HCT116 (cell line): ENCODE data around the gene PKNOX2. TPM values are rescaled to one million over a fixed set of nuclear protein-coding genes. Genes with fewer than 3 reads are reported as not detected.

Source experiments
- ATAC-seq: fragments of 200-7000 bp; cut with Tn5 transposase; 2 replicates; pipeline ENCODE4 v1.9.1; 2020; ENCODE audit warnings: mild to moderate bottlenecking, moderate library complexity
- BruUV-seq: library from RNA; stranded (reverse); fragments of 400-500 nt; replicated peaks from 2 replicates; lab custom pipeline; 2021; lab: Mats Ljungman, UMichigan
- CTCF ChIA-PET: fragments of 300-600 bp; sonication (Branson Sonifier 250); formaldehyde crosslinking; loops from one replicate; lab custom pipeline; 2021; ENCODE audit warnings: antibody characterized with exemption; lab: Charles Lee
- POLR2A ChIA-PET: fragments of 300-600, 350-600 bp; sonication (Branson Sonifier 250); formaldehyde crosslinking; loops from one replicate; lab custom pipeline; 2021; ENCODE audit warnings: antibody characterized with exemption; lab: Charles Lee
- RAD21 ChIA-PET, 2 experiments: fragments of 300-600 bp; sonication (Branson Sonifier 250); formaldehyde crosslinking; loops; one replicate each; lab custom pipeline; 2023; ENCODE audit warnings: low total read pairs in 2 of 2; ENCODE audit not compliant: uncharacterized antibody in 2 of 2, unreplicated experiment in 2 of 2, low non-redundant PET in 1 of 2; lab: Charles Lee
- DNase-seq: peaks from one replicate; pipeline ENCODE4 v3.0.0-alpha.2; 2010; ENCODE audit warnings: low read depth, low spot score
- H2AFZ ChIP-seq: fragments of 200-600 bp; shearing (Covaris generic), sonication (generic); 2 replicates; pipeline ENCODE4 v1.6.1; 2017; ENCODE audit warnings: low read depth, mixed run types, mixed read lengths, antibody characterized with exemption, low read length; ENCODE audit not compliant: poor library complexity, severe bottlenecking
- H3K27ac ChIP-seq: 2 replicates; pipeline ENCODE4 v1.5.1; 2012; ENCODE audit warnings: low read depth, low read length
- H3K27me3 ChIP-seq: fragments of 200-600 bp; sonication (generic); 2 replicates; pipeline ENCODE4 v1.6.1; 2016; ENCODE audit warnings: mixed run types, low read length, mixed read lengths; ENCODE audit not compliant: insufficient read depth
- H3K36me3 ChIP-seq, 2 experiments: fragments of 200-500 bp in 1 of 2; fragments of 200-600 bp in 1 of 2; sonication (Bioruptor generic) in 1 of 2; sonication (generic) in 1 of 2; 2 replicates each; pipeline versions ENCODE4 v1.5.1 to v1.6.1; 2014 to 2016; ENCODE audit warnings: low read length in 2 of 2, inconsistent platforms in 1 of 2, mixed read lengths in 1 of 2, mixed run types in 1 of 2; ENCODE audit not compliant: insufficient read depth in 2 of 2, control insufficient read depth in 1 of 2
- H3K4me1 ChIP-seq, 2 experiments: fragments of 200-600 bp in 1 of 2; sonication (generic) in 1 of 2; 2 replicates each; pipeline versions ENCODE4 v1.5.1 to v1.6.1; 2012 to 2017; ENCODE audit warnings: low read length in 2 of 2, inconsistent platforms in 1 of 2, mild to moderate bottlenecking in 1 of 2, mixed read lengths in 1 of 2, mixed run types in 1 of 2, moderate library complexity in 1 of 2; ENCODE audit not compliant: insufficient read depth in 2 of 2, control insufficient read depth in 1 of 2
- H3K4me2 ChIP-seq: fragments of 200-600 bp; sonication (generic); 2 replicates; pipeline ENCODE4 v1.6.1; 2017; ENCODE audit warnings: mixed run types, low read length, mixed read lengths
- H3K4me3 ChIP-seq, 2 experiments: fragments of 200-600 bp in 1 of 2; sonication (generic) in 1 of 2; replicated peaks in 1 of 2; 2 replicates each; pipeline ENCODE4 v1.5.1; 2011 to 2016; ENCODE audit warnings: low read length in 2 of 2, control low read depth in 1 of 2, low read depth in 1 of 2, mild to moderate bottlenecking in 1 of 2, mixed read lengths in 1 of 2, mixed run types in 1 of 2
- H3K79me2 ChIP-seq: fragments of 200-600 bp; sonication (generic); 2 replicates; pipeline ENCODE4 v1.6.1; 2017; ENCODE audit warnings: mild to moderate bottlenecking, mixed run types, low read length, moderate library complexity, mixed read lengths; ENCODE audit not compliant: insufficient read depth
- H3K9ac ChIP-seq: fragments of 200-600 bp; sonication (generic); 2 replicates; pipeline ENCODE4 v1.6.1; 2016; ENCODE audit warnings: low read length, mixed read lengths
- H3K9me2 ChIP-seq: fragments of 200-600 bp; sonication (generic), shearing (Covaris generic); 2 replicates; pipeline ENCODE4 v1.6.1; 2017; ENCODE audit warnings: mixed run types, mild to moderate bottlenecking, moderate library complexity; ENCODE audit not compliant: insufficient read depth
- H3K9me3 ChIP-seq, 2 experiments: fragments of 200-500 bp in 1 of 2; fragments of 200-600 bp in 1 of 2; sonication (Bioruptor generic) in 1 of 2; sonication (generic) in 1 of 2; 2 replicates each; pipeline ENCODE4 v1.6.1; 2014 to 2017; ENCODE audit warnings: low read length in 2 of 2, mixed read lengths in 2 of 2, inconsistent platforms in 1 of 2, low read depth in 1 of 2, mild to moderate bottlenecking in 1 of 2, mixed run types in 1 of 2, moderate library complexity in 1 of 2; ENCODE audit not compliant: control insufficient read depth in 1 of 2, insufficient read depth in 1 of 2
- H4K20me1 ChIP-seq: fragments of 200-600 bp; sonication (generic), shearing (Covaris generic); 2 replicates; pipeline ENCODE4 v1.6.1; 2017; ENCODE audit warnings: mixed run types, mild to moderate bottlenecking, moderate library complexity; ENCODE audit not compliant: insufficient read depth
- CBX3 ChIP-seq: IDR thresholded peaks from 2 replicates; pipeline ENCODE4 v1.6.1; 2012; ENCODE audit warnings: low read depth
- CEBPB ChIP-seq: IDR thresholded peaks from 2 replicates; pipeline ENCODE4 v1.6.1; 2012; ENCODE audit warnings: low read depth
- EGR1 ChIP-seq: IDR thresholded peaks from 2 replicates; pipeline ENCODE4 v1.6.1; 2012; ENCODE audit warnings: low read depth
- ELF1 ChIP-seq: IDR thresholded peaks from 2 replicates; pipeline ENCODE4 v1.6.1; 2012; ENCODE audit warnings: low read depth, borderline replicate concordance
- EZH2phosphoT487 ChIP-seq: fragments of 200-600 bp; IDR thresholded peaks from 2 replicates; pipeline ENCODE4 v1.6.1; 2018; ENCODE audit warnings: antibody characterized with exemption, borderline replicate concordance
- FOSL1 ChIP-seq: IDR thresholded peaks from 2 replicates; pipeline ENCODE4 v1.6.1; 2012; ENCODE audit warnings: low read depth
- MAX ChIP-seq: IDR thresholded peaks from 2 replicates; pipeline ENCODE4 v1.6.1; 2012
- POLR2A ChIP-seq: IDR thresholded peaks from 2 replicates; pipeline ENCODE4 v1.7.0; 2011; ENCODE audit warnings: borderline replicate concordance; ENCODE audit not compliant: insufficient read depth, insufficient read length; ENCODE audit errors: extremely low read depth
- RAD21 ChIP-seq: IDR thresholded peaks from 2 replicates; pipeline ENCODE4 v1.6.1; 2012; ENCODE audit warnings: low read depth, mild to moderate bottlenecking
- REST ChIP-seq: IDR thresholded peaks from 2 replicates; pipeline ENCODE4 v1.6.1; 2012; ENCODE audit warnings: low read depth
- SP1 ChIP-seq: IDR thresholded peaks from 2 replicates; pipeline ENCODE4 v1.6.1; 2012; ENCODE audit warnings: low read depth
- ZNF274 ChIP-seq: fragments of 200-500 bp; sonication (Bioruptor generic); IDR thresholded peaks from 2 replicates; pipeline ENCODE4 v1.6.1; 2014; ENCODE audit warnings: mild to moderate bottlenecking, low read depth, low read length, inconsistent platforms
- intact Hi-C: fragments of 100-400 bp; cut with micrococcal nuclease; formaldehyde crosslinking; loops from 2 replicates; pipeline ENCODE4 v1.10.0; 2022
- total RNA-seq: library from RNA; stranded (reverse); gene quantifications from one replicate; pipeline ENCODE4 v1.2.1, GENCODE V29; 2021; ENCODE audit not compliant: unreplicated experiment

Gene PKNOX2
- total RNA-seq, 1 experiment from 2014 or later: 0.20 TPM

- no peak overlapping the region for H2AFZ ChIP-seq
- no peaks in the 10 kb centered on the region for H3K36me3 ChIP-seq
- ATAC-seq (no peak), DNase-seq (no peak)
- H3K9me3 ChIP-seq: no peaks in the 10 kb centered on the region
- RAD21 ChIA-PET: no interaction called here
- H4K20me1 ChIP-seq: no peaks in the 10 kb centered on the region
- no peak overlapping the region for H3K9ac ChIP-seq
- no peaks in the 10 kb centered on the region for H3K79me2 ChIP-seq
- intact Hi-C loops: no loop called here
- POLR2A ChIA-PET: no interaction called here
- TF ChIP-seq MAX (no peak), FOSL1 (no peak), CEBPB (no peak), EGR1 (no peak), ZNF274 (no peak), POLR2A (no peak), CBX3 (no peak), SP1 (no peak), ELF1 (no peak), EZH2phosphoT487 (no peak), REST (no peak), RAD21 (no peak)
- no TSS peak for BruUV-seq
- CTCF ChIA-PET: no interaction called here
- H3K4me2 ChIP-seq: no peak overlapping the region
- no peaks in the 10 kb centered on the region for H3K4me1 ChIP-seq
- peaks cover 22% of the 10 kb centered on the region for H3K27me3 ChIP-seq
- H3K9me2 ChIP-seq: no peaks in the 10 kb centered on the region
- no peak overlapping the region for H3K4me3 ChIP-seq
- H3K27ac ChIP-seq: no peak overlapping the region
These were observed 111.5 kb downstream of the PKNOX2 start for GRCh38 chr11:125275905-125276618.
